OCI-LY1 (cell line): ENCODE results near the gene YWHAH.

Experiments
- CTCF ChIP-seq: fragments of 200-600 bp; sonication (generic), shearing (Covaris generic); IDR thresholded peaks from 2 replicates; pipeline ENCODE4 v1.5.1; 2017; ENCODE audit warnings: mild to moderate bottlenecking, antibody characterized with exemption, low read length, moderate library complexity, mixed read lengths
- EZH2 ChIP-seq: fragments of 200-600 bp; sonication (generic), shearing (Covaris generic); IDR thresholded peaks from 2 replicates; pipeline ENCODE4 v1.8.0; 2017; ENCODE audit warnings: borderline replicate concordance, mixed run types, mild to moderate bottlenecking, antibody characterized with exemption, low read length, moderate library complexity, mixed read lengths

DNA sequence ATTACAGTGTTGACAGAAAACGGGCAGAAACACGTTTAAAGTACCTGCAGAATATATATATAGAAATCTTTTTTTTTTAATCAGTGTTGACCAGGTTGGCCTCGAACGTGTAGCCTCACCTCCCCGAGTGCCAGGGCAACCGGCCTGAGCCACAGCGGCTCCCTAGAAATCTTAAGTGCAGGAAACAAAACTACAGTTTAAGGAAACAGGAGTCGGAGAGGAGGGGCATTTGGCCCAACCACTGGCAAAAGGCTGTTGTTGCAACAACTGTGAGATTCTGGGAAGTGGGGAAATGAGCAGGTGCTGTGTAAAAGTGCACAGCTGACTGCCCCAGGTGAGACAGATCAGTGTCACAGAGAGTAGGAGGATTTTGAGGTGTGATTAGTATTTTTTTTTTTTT is 3.7 kb downstream of the YWHAH start:
- TF ChIP-seq CTCF = no peak
- no peak for TF ChIP-seq EZH2
